Stimulated activated CD8-positive, alpha-beta memory T cell treated with anti-CD3 and anti-CD28 coated beads, Interleukin-4, amount 100 ng/mL, for 1 hour (primary cell): ENCODE data around the gene REXO1.
"Not testable (repeated sequence)": the region's sequence is repeated elsewhere in the genome, so short reads cannot be mapped to it uniquely, and the experiment has no call there.

Experiments
- DNase-seq, 2 donors: peaks; one replicate each; pipeline ENCODE4 v3.0.0-alpha.2; 2020; ENCODE audit warnings: low read depth in 2 of 2, low spot score in 1 of 2

REXO1 gene

DNA sequence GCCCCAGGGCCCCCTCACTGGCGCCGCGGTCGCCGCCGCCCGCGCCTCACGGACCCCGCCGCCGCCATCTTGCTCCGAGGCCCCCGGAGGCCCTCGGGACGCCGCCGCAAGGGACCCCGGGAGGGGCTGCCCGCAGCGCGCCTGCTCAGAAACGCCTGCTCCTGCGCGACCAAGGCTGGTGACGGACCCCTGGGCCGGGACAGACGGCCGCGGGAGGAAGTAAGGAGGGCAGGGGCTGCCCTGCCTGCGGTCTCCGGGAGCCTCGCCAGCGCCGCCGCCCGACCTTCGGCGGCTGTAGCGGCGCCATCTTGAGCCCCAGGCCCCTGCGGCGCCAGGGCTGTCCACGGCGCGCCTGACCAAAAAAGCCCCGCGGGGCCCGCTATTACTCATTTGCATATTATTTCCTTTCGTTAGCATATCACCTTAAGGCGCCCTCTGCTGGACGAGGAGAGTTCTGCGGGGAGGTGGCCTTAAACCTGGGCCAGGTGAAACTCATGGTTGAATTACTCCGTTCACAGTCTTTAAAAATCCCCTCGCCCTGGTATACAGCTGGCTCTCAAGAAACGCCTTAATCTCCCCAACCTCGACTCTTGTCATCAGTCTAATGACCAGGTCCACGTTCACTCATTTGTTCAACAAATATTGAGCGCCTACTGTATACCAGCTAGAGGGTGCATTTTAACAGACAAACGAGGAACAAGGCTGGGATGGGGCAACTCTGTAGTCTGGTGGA, at the start of gene REXO1:
REXO1 (minus strand) TSS at position 85 of the 733 bp plus-strand sequence. CDS start 125 bp downstream, outside the sequence.
- DNase-seq = peak; percentile 96 to 98

DNA sequence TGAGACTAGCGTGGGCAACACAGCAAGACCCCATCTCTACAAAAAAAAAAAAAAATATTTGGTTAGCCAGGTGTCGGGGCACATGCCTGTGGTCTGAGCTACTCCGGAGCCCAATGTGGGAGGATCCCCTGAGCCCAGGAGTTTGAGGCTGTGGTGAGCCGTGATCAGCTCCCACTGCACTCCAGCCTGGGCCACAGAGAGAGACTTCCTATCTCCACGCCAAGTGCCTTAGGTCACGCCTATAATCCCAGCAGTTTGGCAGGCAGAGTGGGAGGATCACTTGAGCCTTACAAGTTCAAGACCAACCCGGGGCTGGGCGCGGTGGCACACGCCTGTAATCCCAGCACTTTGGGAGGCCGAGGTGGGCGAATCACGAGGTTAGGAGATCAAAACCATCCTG, 48.2 kb upstream of the REXO1 start:
- no peak for DNase-seq

DNA sequence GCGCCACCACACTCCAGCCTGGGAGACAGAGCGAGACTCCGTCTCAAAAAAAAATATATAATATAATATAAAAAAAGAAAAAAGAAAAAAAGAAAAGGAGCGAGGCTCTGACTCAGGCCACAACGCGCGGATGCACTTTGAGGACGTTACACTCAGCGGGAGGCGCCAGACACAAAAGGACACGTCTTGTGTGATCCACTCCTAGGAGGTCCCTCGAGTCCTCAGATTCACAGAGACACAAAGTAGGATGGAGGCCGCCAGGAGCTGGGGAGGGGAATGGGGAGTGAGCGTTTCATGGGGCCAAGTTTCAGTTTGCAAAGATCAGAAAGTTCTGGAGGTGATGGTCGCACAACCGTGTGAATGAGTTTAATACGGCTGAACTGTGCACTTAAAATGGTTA, 45.5 kb upstream of the REXO1 start:
- no peak for DNase-seq

GRCh38 chr19:1889907-1890306, 41.6 kb upstream of the REXO1 start:
- no peak for DNase-seq

DNA sequence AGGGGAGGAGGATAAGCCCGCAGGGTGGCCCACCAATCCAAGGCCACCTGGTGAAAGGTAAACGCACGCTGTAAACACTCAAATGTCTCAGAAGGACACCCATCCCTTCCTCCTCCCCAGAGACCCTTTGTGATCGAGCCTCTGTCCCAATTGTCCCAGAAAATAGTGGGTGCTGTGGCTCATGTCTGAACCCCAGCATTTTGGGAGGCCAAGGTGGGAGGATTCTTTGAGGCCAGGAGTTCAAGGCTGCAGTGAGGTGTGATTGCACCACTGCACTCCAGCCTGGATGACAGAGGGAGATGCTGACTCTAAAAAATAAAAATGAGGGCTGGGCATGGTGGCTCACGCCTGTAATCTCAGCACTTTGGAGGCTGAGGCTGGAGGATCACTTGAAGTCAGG, 40.1 kb upstream of the REXO1 start:
- DNase-seq = no peak

DNA sequence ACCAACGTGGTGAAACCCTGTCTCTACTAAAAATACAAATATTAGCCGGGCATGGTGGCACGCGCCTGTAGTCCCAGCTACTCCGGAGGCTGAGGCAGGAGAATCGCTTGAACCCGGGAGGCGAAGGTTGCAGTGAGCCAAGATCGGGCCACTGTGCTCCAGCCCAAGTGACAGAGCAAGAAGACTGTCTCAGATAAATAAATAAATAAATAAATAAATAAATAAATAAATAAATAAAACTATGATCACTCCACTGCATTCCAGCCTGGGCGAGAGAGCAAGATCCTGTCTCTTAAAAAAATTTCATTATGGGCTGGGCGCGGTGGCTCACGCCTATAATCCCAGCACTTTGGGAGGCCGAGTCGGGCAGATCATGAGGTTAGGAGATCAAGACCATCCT, 38.1 kb upstream of the REXO1 start:
- DNase-seq = not testable (repeated sequence)

GRCh38 chr19:1885398-1886119, 37.3 kb upstream of the REXO1 start, which contains the start of gene ABHD17A:
Gene ABHD17A, minus strand, starts transcription at chr19:1885496. Its CDS starts 3,930 bp downstream, at chr19:1881566.
- peak; percentile 90 to 94 for DNase-seq

DNA sequence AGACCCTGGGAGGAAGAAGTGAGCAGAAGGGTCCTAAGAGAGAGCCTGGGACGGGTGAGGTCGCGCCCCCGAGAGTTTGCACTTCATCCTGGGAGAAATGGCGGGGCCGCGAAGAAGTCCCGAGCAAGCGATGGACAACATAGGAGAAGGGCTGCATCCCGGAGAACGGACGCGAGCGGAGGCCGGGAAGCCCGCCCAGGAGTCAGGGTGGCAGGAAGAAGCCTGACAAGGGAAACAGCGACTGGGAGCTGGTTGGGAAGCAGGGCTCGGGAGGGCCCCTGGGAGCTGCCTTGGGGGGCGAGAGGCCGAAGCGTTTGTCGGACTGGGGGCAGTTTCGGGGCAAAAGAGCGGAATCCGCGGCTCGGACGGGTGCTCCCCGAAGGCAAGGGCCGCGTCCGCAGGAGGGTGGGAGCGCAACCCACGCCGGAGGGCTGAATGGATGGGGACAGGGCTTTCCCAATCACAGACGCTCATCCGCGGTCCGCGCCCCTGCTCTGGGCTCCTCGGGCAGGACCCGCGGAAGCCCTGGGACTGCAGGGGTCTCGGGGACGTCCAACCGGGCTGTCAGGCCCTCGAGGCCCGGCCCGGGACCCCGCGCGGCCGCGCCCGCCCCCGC, 36.5 kb upstream of the REXO1 start:
- no peak for DNase-seq

GRCh38 chr19:1884291-1884718, 36.0 kb upstream of the REXO1 start:
- DNase-seq = no peak

DNA sequence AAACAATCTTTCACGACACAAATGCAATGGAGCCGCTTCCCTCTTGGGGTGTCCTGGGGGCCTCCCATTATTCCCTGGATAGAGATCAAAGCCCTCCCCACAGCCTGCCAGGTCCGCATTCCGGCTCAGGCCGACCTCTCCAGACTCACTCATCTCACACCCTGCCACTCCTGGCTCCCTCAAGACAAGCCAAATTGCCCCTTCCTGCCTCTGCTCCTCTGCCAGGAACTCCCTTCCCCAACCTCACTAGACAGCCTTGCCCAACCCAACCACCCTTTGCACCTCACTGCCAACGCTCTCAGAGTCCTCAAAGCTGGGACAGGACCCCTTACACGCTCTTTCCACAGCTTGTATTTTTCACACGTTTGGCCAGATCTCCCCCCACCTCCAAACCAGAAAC, 35.5 kb upstream of the REXO1 start:
- no peak for DNase-seq

- no peak for DNase-seq
Observed at GRCh38 chr19:1882786-1883692, 34.8 kb upstream of the REXO1 start.

DNA sequence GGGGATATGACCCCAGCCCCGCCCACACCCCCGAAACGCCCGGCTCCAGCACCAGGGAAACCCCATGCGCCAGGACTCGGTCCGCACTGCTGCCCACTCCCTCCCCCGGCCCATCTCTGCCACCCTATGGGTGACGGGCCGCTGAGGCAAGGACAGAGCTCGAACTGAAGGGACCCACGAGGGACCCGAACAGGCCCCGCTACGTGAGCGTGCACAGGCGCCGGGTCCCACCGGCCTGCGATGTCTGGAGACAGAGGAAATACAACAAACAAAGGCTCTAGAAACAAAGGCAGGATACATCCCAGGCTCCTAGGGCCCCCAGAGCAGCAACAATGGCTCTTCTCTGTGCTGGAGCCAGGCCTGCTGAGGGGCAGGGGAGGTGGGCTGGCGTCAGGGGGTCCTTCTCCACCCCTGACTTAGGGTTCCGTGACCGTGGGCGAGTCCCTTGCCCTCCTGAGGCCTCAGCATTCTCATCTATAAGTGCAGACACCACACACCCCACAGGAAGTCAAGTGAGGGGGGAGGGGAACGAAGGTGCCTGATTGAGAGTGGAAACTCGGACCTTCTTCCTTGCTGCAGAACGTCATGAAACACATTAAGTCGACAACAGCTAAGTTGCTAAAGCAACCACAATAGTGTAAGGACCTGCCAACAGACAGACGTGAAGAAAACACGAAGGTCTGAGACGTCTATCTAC, 34.0 kb upstream of the REXO1 start:
- DNase-seq = peak in 1 of 2 donors; percentile 64

DNA sequence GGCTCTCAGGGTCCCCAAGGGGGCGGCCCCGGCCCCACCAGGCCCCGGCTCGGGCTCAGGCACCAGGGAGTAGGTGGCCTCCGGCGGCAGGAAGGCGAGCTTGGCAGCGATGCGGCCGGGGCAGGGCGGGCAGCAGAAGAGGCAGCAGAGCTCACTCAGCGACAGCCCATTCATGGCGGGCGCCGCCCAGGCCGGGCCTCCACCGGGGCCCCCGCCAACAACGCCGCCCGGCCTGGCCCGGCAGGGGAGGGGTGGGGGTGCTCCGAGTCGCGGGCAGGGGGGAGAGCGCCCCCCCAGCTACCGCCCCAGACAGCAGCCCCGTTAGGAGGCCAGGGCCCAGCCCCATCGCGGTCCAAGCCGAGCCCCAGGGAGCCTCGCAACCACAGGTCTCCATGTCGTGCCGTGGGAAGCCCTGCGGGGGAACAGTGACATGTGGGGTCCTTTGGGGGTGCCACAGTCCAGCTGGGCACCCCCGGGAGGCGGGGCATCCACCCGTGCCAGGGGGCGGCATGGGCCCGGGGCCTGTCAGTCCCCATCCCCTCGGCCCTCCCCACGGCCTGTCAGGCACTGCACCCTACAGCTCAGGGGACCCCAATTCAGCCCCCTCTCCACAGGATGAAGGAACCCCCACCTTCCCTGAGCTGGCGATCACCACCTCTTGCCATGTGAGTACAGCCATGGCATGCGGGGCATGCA, 33.3 kb upstream of the REXO1 start:
- DNase-seq = not testable (repeated sequence)

GRCh38 chr19:1880611-1881392, 32.5 kb upstream of the REXO1 start:
- no peak for DNase-seq

GRCh38 chr19:1879982-1880381, 31.7 kb upstream of the REXO1 start:
- not testable (repeated sequence) for DNase-seq

DNA sequence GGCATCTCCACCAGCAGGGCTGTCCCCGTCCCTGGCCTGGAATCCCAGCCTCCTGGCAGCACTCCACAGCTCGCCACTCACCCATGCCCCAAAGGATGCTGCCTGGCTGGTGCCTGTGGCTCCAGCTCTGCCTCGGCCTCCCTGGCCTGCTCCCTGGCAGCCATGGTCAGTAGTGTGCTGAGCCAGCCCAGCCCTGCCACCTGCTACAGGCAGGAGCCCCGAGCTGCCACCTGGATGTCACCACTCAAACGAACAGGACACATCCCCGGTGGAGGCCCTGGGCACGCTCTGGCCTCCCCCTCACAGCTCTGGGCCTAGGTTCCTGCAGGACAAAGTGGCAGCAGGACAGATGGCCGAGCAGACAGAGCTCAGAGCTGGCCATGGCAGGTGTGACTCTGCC, 30.3 kb upstream of the REXO1 start:
- DNase-seq = not testable (repeated sequence)

- DNase-seq = not testable (repeated sequence)
Observed at GRCh38 chr19:1877280-1877660, 29.0 kb upstream of the REXO1 start.

DNA sequence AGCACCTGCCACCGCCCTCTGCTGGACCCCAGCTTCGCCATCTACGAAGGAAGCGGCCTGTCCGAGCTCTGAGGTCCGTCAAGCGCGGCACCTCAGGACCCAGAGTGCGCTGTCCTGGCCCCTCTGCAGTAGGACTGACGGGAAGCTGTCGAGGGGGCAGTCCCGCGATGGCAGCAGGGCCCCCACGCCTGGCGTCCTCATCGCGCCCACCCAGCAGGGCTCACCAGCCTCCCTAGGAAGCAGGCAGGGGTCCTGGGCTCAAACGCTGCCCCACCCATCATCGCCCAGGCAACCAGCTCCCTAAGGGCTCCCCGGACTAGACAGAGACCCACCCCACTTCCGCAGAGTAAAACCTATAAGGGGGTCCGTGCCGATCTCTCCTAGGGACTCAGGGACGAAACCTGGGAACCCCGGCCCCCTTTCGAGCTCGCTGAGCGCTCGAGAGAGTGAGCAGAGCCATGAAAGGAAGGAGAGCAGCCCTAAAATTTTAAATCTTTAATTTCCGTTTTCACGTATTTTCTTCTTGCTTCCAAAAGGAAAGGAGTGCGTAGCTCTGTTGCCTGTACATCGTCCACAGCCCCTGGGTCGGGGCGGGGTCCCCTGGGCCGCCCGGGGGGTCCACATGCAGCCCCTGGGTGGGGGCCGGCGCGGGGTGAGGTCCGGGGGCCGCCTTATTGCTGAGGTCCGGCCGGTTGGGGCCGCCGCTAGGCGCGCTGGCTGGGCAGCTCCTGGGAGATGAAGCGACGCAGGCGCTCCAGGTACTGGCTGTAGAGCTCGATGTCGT, 28.4 kb upstream of the REXO1 start:
- not testable (repeated sequence) for DNase-seq
